HEK293 (cell line): ENCODE data around the gene WNT11.

ENCODE experiments used
- PBX3 ChIP-seq: sonication (generic); formaldehyde crosslinking; IDR thresholded peaks from 2 replicates; pipeline ENCODE4 v1.8.1; 2022; ENCODE audit warnings: mild to moderate bottlenecking, moderate library complexity, missing genetic modification reagents
- ZNF169 ChIP-seq: fragments of 450-650 bp; formaldehyde crosslinking; IDR thresholded peaks from 2 replicates; pipeline ENCODE4 v1.5.1; 2016; ENCODE audit warnings: missing biosample characterization, missing genetic modification characterization
- ZNF416 ChIP-seq: fragments of 450-650 bp; formaldehyde crosslinking; IDR thresholded peaks from 2 replicates; pipeline ENCODE4 v1.5.1; 2016; ENCODE audit warnings: missing biosample characterization, missing genetic modification characterization
- TF ChIP-seq, protein P1 (sequence below): fragments of 450-650 bp; formaldehyde crosslinking; IDR thresholded peaks from 2 replicates; pipeline ENCODE4 v1.5.1; 2017; ENCODE audit warnings: missing biosample characterization, missing genetic modification characterization

- TF ChIP-seq, protein P1, sequence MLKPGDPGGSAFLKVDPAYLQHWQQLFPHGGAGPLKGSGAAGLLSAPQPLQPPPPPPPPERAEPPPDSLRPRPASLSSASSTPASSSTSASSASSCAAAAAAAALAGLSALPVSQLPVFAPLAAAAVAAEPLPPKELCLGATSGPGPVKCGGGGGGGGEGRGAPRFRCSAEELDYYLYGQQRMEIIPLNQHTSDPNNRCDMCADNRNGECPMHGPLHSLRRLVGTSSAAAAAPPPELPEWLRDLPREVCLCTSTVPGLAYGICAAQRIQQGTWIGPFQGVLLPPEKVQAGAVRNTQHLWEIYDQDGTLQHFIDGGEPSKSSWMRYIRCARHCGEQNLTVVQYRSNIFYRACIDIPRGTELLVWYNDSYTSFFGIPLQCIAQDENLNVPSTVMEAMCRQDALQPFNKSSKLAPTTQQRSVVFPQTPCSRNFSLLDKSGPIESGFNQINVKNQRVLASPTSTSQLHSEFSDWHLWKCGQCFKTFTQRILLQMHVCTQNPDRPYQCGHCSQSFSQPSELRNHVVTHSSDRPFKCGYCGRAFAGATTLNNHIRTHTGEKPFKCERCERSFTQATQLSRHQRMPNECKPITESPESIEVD (tag by site-specific recombination) = no peak
- TF ChIP-seq ZNF169 = no peak
- TF ChIP-seq ZNF416 (tag by site-specific recombination) = no peak
- TF ChIP-seq PBX3 (CRISPR knock-in tag) = no peak
Measured at GRCh38 chr11:76253416-76253815, 47.1 kb upstream of the WNT11 start.
